ENCODE results near the gene PARVB.

DNA sequence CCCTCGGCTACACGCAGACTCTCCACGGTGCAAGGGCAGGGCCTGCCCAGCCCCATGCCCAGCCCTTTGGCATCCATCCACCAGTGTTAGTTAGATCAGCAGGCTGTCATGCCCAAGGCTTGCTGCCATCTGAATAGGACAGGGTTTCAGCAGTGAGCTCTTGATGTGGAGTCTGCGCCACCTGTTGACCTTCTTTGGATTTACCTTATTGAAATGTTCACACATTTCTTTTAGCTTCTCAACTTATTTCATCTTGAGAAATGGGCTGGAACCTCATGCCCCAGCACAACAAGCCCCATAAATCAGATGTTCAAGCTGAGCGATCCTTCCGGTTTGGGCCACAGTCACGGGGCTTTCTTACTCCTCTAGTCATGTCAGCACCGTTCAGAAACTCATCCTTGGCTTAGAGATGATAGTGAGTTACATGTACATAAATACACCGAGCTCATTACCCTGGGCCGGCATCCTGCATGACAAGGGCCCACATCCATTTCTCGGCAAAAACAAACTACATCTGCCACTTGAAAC lies 61.7 kb downstream of the PARVB start:
- TF ChIP-seq, protein P1, sequence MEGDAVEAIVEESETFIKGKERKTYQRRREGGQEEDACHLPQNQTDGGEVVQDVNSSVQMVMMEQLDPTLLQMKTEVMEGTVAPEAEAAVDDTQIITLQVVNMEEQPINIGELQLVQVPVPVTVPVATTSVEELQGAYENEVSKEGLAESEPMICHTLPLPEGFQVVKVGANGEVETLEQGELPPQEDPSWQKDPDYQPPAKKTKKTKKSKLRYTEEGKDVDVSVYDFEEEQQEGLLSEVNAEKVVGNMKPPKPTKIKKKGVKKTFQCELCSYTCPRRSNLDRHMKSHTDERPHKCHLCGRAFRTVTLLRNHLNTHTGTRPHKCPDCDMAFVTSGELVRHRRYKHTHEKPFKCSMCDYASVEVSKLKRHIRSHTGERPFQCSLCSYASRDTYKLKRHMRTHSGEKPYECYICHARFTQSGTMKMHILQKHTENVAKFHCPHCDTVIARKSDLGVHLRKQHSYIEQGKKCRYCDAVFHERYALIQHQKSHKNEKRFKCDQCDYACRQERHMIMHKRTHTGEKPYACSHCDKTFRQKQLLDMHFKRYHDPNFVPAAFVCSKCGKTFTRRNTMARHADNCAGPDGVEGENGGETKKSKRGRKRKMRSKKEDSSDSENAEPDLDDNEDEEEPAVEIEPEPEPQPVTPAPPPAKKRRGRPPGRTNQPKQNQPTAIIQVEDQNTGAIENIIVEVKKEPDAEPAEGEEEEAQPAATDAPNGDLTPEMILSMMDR (IDR thresholded peaks at IDR 0.05), result peak; percentile 27 to 51 (median 36)
- no peak for TF ChIP-seq EP300 (IDR thresholded peaks at IDR 0.05; ENCODE audit: low read depth)
